Myocyte (in vitro differentiated cells): ENCODE measurements around the gene SCNM1. TPM values are rescaled to one million over a fixed set of nuclear protein-coding genes. Genes with fewer than 3 reads are reported as not detected.
"Not testable (repeated sequence)": the region's sequence is repeated elsewhere in the genome, so short reads cannot be mapped to it uniquely, and the experiment has no call there.

Experiments used
- DNase-seq: peaks from one replicate; pipeline ENCODE4 v3.0.0-alpha.2; 2012; ENCODE audit warnings: low read depth
- total RNA-seq: library from RNA; depleted of rRNA; stranded (reverse); fragments of >200 nt; gene quantifications from 2 replicates; pipeline ENCODE4 v1.2.3, GENCODE V29; 2014

Gene SCNM1
- total RNA-seq, 1 donor from 2014 or later = 26.1 TPM

- peak; percentile 96 for DNase-seq
Measured at GRCh38 chr1:151146412-151147131, 19.4 kb upstream of the SCNM1 start, which contains the start of gene SEMA6C. Gene SEMA6C, minus strand, starts transcription at chr1:151146631. Its CDS starts 4,010 bp downstream, at chr1:151142621.

GRCh38 chr1:151147132-151147503, 18.8 kb upstream of the SCNM1 start:
- peak; percentile 28 for DNase-seq

DNA sequence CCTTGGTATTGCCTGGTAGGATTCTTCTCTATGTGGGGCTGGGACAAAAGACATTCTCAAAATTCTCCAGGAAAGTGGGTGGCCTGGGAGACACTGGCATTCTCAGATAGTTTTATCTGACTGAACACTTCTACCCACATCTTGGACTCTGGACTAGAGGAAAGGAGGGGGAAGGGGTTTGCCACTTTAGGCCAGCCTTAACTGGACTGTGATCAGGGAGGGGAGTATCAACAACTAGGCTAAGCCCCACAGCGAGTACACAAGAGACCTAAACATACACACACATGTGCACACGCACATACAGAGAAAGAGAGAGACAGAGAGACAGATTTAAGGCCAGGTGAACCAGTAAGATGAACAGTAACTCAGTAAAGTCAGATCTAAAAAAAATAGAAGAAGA, 18.3 kb upstream of the SCNM1 start:
- no peak for DNase-seq

- DNase-seq = no peak
Measured at GRCh38 chr1:151156515-151156819, 9.5 kb upstream of the SCNM1 start, which contains the start of gene TNFAIP8L2. Gene TNFAIP8L2, plus strand, starts transcription at chr1:151156649. Its CDS starts 2,049 bp downstream, at chr1:151158698.

GRCh38 chr1:151157067-151157531, 8.8 kb upstream of the SCNM1 start:
- no peak for DNase-seq

DNA sequence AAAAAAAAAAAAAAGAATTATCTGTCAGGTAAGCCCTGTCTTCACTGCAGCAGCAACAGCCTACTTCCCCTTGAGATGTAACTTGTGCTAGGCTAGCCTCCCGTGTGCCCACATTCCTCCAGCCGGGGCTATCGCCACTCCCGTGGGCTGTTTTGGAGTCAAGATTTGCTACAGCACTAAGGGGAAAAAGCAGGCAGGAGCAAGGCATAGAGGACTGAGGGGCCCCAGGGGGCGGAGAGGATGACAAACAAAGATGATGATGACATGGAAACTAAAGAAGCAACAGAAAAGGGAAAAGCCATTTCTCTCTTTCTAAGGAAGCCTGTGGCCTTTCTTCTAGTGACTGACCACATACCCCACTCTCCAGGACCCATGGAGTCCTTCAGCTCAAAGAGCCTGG, 7.6 kb upstream of the SCNM1 start:
- no peak for DNase-seq

DNA sequence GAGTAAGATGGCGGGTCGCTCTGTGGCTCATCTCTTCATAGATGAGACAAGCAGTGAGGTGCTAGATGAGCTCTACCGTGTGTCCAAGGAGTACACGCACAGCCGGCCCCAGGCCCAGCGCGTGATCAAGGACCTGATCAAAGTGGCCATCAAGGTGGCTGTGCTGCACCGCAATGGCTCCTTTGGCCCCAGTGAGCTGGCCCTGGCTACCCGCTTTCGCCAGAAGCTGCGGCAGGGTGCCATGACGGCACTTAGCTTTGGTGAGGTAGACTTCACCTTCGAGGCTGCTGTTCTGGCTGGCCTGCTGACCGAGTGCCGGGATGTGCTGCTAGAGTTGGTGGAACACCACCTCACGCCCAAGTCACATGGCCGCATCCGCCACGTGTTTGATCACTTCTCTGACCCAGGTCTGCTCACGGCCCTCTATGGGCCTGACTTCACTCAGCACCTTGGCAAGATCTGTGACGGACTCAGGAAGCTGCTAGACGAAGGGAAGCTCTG, 7.1 kb upstream of the SCNM1 start:
- no peak for DNase-seq

DNA sequence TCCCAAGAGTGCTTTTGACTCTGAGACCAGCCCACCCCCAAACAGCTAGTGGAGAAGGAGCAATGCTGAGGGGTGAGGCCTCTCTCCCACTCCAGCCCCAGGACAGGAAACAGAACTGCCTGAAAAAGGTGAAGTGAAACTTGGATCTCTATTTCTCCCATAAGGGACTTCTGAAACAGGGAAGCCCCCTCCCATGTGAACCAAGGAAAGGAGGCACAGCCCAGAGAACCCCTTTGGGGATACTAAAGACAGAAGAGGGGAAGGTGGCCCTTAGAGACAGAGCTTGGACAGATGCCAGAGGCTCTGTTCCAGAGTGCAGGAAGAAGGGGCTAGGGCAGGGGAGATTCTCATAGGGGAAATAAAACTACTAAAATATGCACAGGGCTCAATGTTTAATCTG, 6.6 kb upstream of the SCNM1 start:
- no peak for DNase-seq

DNA sequence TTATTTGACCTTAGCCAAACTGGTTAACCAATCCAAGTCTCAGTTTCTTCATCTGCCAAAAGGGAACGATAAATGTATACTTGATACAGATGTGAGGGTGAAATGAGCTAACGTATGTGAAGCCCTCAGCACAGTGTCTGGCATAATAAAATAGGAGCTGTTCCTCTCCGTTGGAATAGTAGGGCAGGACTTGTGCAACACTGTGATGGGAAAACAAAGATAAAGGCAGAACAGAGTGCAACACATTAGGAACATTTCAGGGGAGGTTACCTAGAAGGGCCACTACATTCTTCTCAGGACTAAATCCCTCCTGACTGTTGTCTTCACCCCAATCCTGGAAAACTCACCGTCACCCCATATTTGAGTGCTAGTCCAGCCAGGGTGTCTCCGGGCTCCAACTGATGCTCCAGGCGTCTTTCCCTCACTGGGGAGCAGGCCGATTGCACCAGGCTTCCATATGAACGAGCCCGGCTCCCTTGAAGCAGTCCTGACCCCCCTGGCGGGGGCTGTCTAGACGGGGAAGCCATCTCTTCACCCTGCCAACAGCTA, 1.1 kb upstream of the SCNM1 start:
- no peak for DNase-seq

GRCh38 chr1:151165281-151165737, 635 bp upstream of the SCNM1 start:
- peak; percentile 54 for DNase-seq

GRCh38 chr1:151166505-151166956, 587 bp downstream of the SCNM1 start:
- DNase-seq = peak; percentile 82

DNA sequence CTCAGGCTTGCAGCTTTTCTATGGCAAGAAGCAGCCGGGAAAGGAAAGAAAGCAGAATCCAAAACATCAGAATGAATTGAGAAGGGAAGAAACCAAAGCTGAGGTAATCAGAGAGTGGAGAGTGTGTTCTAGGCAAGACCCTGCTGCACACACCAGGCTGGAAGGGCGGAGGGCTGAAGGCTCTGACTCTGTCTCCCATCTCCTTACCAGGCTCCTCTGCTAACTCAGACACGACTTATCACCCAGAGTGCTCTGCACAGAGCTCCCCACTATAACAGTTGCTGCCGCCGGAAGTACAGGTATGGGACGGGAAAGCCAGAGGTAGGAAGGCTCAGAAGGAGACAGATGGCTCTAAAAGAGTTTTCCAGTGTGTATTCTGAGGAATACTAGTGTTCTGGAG, 1.2 kb downstream of the SCNM1 start:
- no peak for DNase-seq

DNA sequence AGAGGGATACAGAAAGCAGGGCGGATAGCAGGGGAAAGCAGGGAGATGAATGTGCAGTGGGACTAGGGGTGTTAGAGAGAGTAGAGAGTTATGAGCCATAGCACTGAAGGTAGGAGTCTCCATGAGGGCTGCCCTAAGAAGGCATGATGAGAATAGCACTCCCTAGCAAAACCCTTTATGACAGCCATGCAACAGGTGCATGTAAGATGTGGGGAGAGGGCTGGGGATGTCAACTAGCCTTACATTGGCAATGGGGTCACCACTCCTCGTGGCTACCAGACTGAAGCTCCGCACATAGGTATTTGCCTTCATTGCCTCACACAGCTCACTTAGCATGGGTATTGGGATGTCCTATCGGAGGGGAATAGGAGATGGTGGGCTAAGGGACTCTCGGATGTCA, 5.2 kb downstream of the SCNM1 start:
- no peak for DNase-seq

DNA sequence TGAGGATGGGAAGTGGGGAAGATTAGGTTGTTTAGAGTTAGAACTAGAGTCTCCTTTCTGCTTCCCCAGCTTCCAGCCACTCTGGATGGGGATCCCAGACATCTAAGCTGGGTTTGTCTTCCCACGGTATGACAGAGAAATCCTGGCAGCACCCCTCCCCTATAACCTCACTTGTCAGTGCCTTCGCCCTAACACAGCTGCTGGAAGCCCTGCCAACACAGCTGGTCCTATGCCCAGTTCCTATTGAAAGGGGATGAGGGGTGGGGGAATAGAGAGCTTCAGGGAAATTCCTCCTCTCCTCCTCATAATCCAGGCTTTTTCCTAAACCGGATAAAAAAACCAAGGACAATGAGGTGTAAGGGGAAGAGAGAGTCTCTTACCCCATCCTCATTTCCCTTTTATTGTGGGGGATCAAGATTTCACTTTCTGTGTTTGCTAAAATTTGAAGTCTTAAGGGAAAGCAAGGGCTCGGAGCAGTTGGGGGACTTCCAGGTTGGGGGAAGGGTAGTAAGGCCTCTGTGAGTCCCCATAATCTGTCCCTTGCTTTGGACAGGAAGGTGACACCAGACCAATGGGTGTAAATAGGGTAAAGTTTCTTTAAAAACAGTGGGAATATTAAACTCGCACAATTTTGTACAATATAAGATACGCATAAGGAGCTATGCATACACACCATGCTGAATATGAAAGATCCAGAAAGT, 9.2 kb downstream of the SCNM1 start:
- DNase-seq = peak; percentile 79

GRCh38 chr1:151175863-151176262, 9.9 kb downstream of the SCNM1 start, which contains the start of gene TMOD4:
Gene TMOD4, minus strand, starts transcription at chr1:151175981. Its CDS starts 1,106 bp downstream, at chr1:151174875.
- DNase-seq = peak; percentile 37

DNA sequence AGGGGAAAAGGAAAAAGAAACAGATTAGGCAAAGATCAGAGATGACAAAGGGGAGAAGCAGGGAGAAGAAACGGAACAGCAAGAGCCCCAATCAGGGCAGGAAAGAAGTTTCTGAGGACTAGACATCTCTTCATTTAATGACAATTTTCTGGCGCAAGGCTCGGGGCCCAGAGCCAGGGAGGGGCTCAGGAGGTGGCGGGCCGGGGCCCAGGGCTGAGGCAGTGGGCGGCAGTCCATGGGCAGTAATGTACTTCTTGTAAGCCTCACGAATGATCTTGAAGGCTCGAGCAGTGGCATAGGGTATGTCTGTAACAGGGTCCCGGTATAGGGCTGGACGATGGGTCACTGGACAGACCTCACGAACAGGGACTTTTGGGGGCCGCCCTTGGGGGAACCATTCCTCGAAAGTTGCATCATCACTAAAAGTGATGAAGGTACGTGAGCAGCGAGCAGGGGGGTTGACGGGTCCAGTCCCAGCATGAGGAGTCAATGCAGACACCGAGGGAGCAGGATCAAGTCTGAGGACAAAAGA, 10.6 kb downstream of the SCNM1 start:
- no peak for DNase-seq

- no peak for DNase-seq
Measured at GRCh38 chr1:151184211-151184610, 18.3 kb downstream of the SCNM1 start.

DNA sequence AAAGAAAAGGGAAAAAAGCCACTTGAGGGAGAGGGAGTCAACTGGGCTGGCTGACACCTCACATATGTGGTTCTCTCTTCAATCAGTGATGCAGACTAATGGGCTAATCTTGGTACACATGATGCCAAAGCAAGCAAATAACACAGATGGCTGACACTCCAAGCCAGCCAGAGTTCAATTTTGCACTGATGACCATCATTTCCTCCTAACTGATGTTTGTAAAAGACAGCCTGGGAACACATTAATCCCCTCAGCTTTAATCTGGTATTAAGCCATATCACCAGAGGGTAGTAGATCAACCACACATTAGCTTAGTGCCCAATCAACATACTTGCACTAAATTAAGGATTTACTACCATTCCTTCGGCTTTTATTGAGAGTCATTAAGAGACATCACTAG, 21.3 kb downstream of the SCNM1 start:
- DNase-seq = no peak

- DNase-seq = not testable (repeated sequence)
Measured at GRCh38 chr1:151188667-151189066, 22.7 kb downstream of the SCNM1 start.

GRCh38 chr1:151189637-151190445, 23.9 kb downstream of the SCNM1 start, which contains the start of gene VPS72:
Gene VPS72, minus strand, starts transcription at chr1:151190197. Its CDS starts 76 bp downstream, at chr1:151190121.
- peak; percentile 93 for DNase-seq

DNA sequence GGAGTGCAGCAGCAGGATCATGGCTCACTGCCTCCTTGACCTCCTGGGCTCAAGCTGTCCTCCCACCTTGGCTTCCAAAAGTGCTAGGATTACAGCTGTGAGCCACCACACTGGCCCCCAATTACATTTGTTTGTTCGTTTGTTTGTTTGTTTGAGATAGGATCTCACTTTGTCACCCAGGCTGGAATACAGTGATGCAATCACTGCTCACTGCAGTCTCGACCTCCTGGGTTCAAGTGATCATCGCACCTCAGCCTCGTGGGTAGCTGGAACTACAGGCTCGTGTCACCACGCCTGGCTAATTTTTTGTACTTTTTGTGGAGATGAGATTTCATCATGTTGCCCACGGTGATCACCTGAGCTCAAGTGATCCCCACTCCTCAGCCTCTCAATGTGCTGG, 26.1 kb downstream of the SCNM1 start:
- DNase-seq = no peak
